Mucosa of rectum (tissue), 2 donors: ENCODE data around the gene PML.

ENCODE experiments used
- H3K27ac ChIP-seq, 2 donors: one replicate each; pipeline ENCODE4 v1.7.0; 2013; ENCODE audit warnings: inconsistent platforms in 2 of 2, low read depth in 2 of 2, low read length in 2 of 2
- H3K27me3 ChIP-seq, 2 donors: one replicate each; pipeline ENCODE4 v1.7.0; 2013; ENCODE audit warnings: low read length in 2 of 2; ENCODE audit not compliant: control insufficient read depth in 2 of 2, insufficient read depth in 2 of 2
- H3K36me3 ChIP-seq, 2 donors: one replicate each; pipeline ENCODE4 v1.7.0; 2013; ENCODE audit warnings: low read length in 2 of 2; ENCODE audit not compliant: control insufficient read depth in 2 of 2, insufficient read depth in 2 of 2
- H3K4me1 ChIP-seq, 2 donors: one replicate each; pipeline ENCODE4 v1.7.0; 2013; ENCODE audit warnings: low read length in 2 of 2, mild to moderate bottlenecking in 1 of 2; ENCODE audit not compliant: control insufficient read depth in 2 of 2, insufficient read depth in 2 of 2
- H3K4me3 ChIP-seq, 2 donors: one replicate each; pipeline ENCODE4 v1.7.0; 2013; ENCODE audit warnings: low read length in 2 of 2
- H3K9ac ChIP-seq, 2 donors: one replicate each; pipeline ENCODE4 v1.7.0; 2013; ENCODE audit warnings: low read length in 2 of 2, low read depth in 1 of 2, mild to moderate bottlenecking in 1 of 2
- H3K9me3 ChIP-seq, 2 donors: one replicate each; pipeline ENCODE4 v1.7.0; 2013; ENCODE audit warnings: low read length in 2 of 2; ENCODE audit not compliant: control insufficient read depth in 2 of 2
- donor health status: healthy.
- donor health status: Normal muscosa, but diverticular disease.

The PML gene

DNA sequence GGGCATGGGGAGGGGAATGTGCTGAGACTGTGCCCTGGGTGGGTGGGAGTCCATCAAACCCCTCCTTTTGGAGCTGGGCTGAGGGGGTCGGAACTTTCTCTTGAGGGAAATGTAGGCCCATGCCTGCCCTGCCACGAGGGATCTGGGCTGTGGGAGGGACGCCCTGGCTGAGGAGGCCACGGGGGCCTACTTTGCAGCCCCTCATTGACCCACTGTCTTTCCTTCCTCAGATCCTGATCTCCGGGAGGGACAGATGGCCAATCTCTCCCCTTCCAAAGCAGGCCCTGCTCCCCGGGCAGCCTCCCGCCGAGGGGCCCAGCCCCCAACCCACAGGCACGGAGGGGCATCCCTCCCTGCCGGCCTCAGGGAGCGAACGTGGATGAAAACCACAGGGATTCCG is 42.9 kb upstream of the PML start:
- H3K36me3 ChIP-seq, result no peaks in the 10 kb centered on the region
- H3K27ac ChIP-seq, result peak overlapping the region; percentile 89 to 90
- H3K4me1 ChIP-seq, result peaks cover 6 to 9% of the 10 kb centered on the region in 2 donors
- H3K9me3 ChIP-seq, result no peaks in the 10 kb centered on the region
- no peaks in the 10 kb centered on the region for H3K27me3 ChIP-seq
- H3K9ac ChIP-seq, result peak overlapping the region; percentile 9 to 52
- no peak overlapping the region for H3K4me3 ChIP-seq

DNA sequence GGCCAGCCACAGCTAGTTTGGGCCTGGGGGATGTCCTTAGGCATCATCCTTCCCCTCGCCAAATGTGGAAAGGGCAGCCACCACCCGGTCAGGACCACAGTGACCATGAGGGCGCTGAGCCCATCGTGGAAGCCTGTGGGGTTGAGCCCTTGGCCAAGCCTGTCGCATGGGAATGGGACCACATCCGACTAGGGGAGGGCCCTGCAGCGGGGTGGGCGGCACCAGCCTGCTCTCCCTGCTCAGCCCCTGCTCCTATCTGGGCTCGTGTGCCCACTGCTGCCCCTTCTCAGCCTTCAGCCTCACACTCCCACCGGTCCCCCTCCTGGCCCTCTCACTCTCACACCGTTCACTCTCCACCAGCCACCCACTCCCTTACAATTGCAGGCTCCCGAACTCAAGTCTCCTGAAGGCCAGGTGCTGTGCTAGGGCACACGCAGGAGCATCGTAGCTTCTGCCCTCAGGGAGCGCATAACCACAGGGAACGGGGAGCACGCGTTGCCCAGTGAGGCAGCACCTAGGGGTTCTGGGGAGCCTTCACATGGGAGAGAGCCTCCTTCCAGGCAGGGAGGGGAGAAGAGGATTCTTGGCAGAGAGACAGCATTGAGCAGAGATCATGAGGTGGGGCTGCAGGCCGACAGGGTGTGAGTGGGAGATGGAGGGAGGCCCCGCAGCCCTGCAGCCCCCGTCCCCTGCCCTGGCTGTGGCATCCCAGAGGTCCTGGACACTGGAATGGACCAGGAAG is 42.2 kb upstream of the PML start:
- H3K9me3 ChIP-seq, result no peaks in the 10 kb centered on the region
- peak overlapping the region in 1 of 2 donors; percentile 52 for H3K9ac ChIP-seq
- H3K36me3 ChIP-seq, result no peaks in the 10 kb centered on the region
- H3K4me3 ChIP-seq, result no peak overlapping the region
- H3K27ac ChIP-seq, result peak overlapping the region; percentile 89 to 90
- H3K4me1 ChIP-seq, result peaks cover 6 to 9% of the 10 kb centered on the region in 2 donors
- H3K27me3 ChIP-seq, result no peaks in the 10 kb centered on the region

DNA sequence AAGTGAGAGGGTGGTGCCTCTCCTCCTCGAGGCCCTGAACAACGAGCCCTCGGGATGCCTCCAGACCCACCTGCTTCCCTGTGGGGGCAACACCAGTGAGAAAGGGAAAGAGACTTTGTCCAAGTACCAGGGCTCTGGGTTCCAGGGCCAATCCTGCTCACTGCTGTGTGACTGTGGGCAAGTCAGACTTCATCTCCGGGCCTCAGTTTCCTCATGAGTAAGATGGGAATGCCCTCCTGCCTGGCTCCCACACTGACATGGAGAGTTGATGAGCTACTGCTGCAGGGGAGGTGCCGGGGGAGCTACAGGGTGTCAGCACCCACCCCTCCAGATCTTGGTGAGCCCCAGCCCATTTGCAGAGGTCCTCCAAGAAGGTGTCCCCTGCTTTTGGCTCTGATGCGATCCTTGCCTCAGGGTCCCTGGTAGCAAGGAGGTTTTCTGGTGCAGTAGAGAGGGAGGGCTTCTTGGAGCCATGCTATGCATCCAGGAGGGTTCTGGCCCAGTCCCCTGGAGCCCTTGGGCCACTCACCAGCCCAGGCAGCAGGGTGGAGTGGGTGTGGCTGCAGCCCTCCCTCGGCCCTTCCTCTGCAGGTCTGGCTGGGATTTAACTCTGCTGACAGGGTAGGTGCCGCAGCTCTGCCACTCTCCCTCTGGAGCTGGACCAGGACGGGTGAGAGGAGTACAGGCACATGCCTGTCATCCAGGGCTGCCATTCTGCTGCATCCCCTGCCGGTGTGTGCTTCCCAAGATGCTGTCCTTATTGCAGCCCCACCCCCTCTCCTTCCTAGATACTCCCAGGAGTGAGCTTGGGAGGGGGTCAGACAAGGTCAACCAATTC is 41.4 kb upstream of the PML start:
- Histone ChIP-seq H3K4me1 (peaks cover 6 to 9% of the 10 kb centered on the region in 2 donors), H3K36me3 (no peaks in the 10 kb centered on the region), H3K27ac (no peak overlapping the region), H3K27me3 (no peaks in the 10 kb centered on the region), H3K4me3 (no peak overlapping the region), H3K9ac (no peak overlapping the region), H3K9me3 (no peaks in the 10 kb centered on the region)

DNA sequence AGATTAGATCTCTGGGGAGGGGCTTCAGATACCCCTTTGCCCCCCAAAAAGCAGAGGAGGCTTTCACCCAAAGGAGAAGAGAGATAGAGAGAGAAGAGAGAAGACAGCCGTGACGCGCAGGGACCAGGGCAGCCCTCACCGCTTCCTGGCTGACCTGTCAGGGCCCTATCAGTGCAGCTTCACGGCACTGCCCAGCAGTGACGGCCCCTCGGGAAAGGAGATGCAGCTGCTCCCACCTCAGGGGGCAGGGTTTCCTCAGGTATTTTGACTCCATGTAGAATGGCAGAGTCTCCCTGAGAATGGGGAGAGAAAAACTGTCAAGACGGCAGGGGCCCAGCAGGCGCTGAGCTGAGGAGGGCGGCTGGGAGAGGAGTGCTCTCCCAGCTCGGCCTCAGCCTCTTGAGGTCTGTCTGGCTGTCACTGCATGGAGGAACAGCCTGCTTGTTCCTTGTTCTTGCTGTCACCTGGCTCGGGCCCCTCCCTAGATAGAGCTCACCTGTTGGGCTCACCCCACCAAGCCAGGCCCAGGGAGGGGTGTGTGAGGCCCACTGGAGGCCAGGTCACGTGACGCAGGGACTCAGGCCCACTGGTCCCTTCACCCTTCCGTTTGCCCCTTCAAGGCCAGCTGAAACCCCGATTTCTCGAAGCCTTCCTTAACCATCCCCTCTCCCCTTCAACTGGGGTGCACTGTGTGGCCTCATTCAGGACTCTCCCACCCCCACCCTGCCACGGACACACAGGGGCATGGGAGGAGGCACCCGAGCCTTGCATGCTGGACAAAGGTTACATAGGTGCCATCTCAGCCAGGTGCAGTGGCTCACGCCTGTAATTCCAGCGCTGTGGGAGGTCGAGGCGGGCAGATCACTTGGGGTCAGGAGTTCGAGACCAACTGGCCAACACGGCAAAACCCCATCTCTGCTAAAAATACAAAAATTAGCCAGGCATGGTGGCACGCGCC is 40.0 kb upstream of the PML start:
- H3K27me3 ChIP-seq, result peaks cover 0 to 3% of the 10 kb centered on the region in 2 donors
- H3K4me3 ChIP-seq, result no peak overlapping the region
- no peak overlapping the region for H3K27ac ChIP-seq
- no peak overlapping the region for H3K9ac ChIP-seq
- no peaks in the 10 kb centered on the region for H3K9me3 ChIP-seq
- H3K36me3 ChIP-seq, result no peaks in the 10 kb centered on the region
- peaks cover 6 to 9% of the 10 kb centered on the region in 2 donors for H3K4me1 ChIP-seq

DNA sequence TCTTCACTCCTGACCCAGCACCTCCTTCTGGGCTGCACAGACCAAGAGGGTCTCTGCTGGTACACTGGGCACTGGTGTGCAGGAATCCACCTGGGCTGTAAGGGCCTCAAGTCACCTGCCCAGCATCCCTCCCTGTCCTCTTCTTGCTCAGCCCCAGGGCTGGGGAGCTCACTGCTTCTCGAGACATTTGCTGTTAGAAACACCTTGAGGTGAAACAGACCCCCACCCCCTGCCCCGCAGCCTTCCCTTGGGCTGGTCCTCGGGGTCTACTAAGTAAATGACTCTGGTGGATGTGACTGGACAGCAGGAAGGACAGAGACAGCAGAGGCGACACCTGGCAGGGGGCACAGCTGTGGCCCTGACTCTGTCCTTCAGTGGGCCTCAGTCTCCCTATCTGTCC is 39.2 kb upstream of the PML start:
- H3K27ac ChIP-seq, result no peak overlapping the region
- H3K9ac ChIP-seq, result no peak overlapping the region

DNA sequence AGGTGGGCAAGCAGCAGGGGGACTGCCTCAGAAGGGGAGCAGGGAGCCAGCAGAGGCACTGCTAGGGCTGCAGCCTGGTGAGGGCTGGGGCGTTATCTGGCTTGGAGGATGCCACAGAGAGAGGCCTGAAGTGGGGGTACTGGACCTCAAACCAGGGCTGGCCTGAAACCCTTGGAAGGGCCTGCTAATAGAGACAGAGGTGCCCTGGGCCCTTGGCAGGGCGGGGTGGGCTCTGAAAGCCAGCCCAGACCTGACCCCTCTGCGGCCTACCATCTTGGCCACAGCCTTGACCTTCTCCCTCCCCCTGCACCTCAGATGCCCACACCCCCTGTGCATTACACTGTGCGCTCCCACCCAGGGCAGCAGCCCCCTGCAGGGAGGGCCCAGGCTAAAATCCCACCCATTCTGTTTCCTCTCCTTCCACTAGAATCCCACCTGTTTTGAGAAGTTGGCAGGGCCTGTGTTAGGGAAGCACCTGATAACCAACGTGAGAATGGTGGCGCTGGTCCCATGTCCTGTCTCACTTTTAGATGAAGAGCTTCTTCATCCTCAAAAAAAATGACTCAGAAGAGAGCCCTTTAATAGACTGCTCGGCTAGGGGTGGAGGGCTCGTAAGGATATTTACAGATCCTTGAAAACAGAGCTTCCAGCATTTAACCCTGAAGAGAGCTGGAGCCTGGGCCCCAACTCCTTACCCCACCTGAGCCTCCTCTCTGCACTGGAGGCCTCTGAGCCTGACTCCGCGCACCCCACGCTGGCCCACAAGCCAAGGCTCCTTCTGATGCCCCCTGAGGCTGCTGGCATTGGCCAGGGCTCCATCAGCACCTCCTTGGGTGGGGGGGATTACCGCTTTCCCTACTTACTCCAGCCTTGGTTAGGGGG is 38.4 kb upstream of the PML start:
- Histone ChIP-seq H3K9me3 (no peaks in the 10 kb centered on the region), H3K36me3 (no peaks in the 10 kb centered on the region), H3K27me3 (peaks cover 0 to 3% of the 10 kb centered on the region in 2 donors), H3K27ac (no peak overlapping the region), H3K9ac (no peak overlapping the region), H3K4me1 (peaks cover 4 to 9% of the 10 kb centered on the region in 2 donors), H3K4me3 (no peak overlapping the region)

More for the DNA sequence above, 39.2 kb upstream of the PML start:
- H3K4me1 ChIP-seq, result peaks cover 6 to 9% of the 10 kb centered on the region in 2 donors
- H3K4me3 ChIP-seq, result no peak overlapping the region
- H3K27me3 ChIP-seq, result peaks cover 0 to 3% of the 10 kb centered on the region in 2 donors
- no peaks in the 10 kb centered on the region for H3K9me3 ChIP-seq
- H3K36me3 ChIP-seq, result no peaks in the 10 kb centered on the region

DNA sequence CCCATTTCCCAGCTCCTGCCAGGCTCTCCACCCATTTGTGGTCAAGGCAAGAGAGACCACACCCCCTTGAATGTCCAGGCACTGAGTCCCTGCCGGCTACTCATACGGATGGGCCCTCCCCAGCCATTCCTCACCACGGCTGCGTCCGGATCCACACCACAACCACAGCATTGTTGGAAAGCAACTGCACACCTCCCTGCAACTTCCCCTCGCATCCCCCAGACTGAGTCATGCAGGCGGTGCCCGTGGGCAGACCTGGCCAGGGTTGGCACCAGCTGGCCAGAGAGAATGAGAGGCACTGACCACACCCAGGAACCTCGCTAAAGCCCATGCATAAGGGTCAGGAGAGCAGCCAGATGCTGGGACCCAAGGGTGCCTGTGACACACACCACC is 37.8 kb upstream of the PML start:
- no peak overlapping the region for H3K4me3 ChIP-seq
- H3K4me1 ChIP-seq, result peaks cover under 1 to 5% of the 10 kb centered on the region in 2 donors
- peaks cover 0 to 3% of the 10 kb centered on the region in 2 donors for H3K27me3 ChIP-seq
- H3K36me3 ChIP-seq, result no peaks in the 10 kb centered on the region
- H3K9me3 ChIP-seq, result no peaks in the 10 kb centered on the region
- no peak overlapping the region for H3K9ac ChIP-seq
- H3K27ac ChIP-seq, result no peak overlapping the region

DNA sequence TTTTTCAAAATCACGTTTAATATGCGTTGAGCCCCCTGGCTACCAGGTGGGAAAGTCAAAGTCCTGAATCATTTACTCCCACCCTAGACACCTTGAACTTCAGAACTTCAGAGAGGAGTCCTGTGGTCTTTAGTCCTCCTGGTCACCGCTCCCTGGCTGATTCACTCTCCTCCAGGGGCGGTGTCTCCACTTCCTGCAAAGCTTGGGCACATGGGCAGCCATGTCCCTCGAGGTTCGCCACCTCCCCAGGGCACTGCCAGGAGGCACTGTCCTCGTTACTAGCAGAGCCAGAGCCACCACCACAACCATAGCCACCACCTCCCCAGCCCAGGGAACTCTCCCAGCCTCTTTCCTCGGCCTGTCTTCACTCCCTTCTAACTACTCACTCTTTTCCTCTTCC is 37.2 kb upstream of the PML start:
- H3K4me1 ChIP-seq, result peaks cover 0 to 2% of the 10 kb centered on the region in 2 donors
- no peak overlapping the region for H3K4me3 ChIP-seq
- H3K27me3 ChIP-seq, result peaks cover 0 to 3% of the 10 kb centered on the region in 2 donors
- no peaks in the 10 kb centered on the region for H3K9me3 ChIP-seq
- no peaks in the 10 kb centered on the region for H3K36me3 ChIP-seq
- H3K9ac ChIP-seq, result no peak overlapping the region
- H3K27ac ChIP-seq, result no peak overlapping the region

DNA sequence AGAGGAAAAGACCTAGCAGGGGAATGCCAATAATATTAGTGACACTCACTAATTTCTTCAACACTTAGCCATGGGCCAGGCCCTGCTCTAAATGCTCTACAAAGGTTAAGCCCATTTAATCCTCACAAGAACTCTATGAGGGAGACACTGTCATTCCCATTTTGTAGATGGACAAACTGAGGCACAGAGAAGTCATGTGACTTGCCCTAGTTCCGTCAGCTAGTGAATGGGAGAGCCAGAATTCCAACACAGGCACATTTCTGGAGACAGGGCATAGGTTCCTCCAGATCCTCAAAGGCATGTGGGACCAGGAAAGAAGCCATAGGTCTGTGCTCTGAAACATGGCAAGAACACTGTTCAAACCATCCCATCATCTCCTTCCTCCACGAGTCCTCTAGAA is 36.7 kb upstream of the PML start:
- Histone ChIP-seq H3K4me3 (no peak overlapping the region), H3K27ac (no peak overlapping the region), H3K36me3 (no peaks in the 10 kb centered on the region), H3K27me3 (peaks cover 0 to 3% of the 10 kb centered on the region in 2 donors), H3K9me3 (no peaks in the 10 kb centered on the region), H3K4me1 (peaks cover 0 to 2% of the 10 kb centered on the region in 2 donors), H3K9ac (no peak overlapping the region)
